ENCODE results near the gene COL5A1. TPM values are rescaled to one million over a fixed set of nuclear protein-coding genes. Genes with fewer than 3 reads are reported as not detected.
"Not testable (repeated sequence)": the region's sequence is repeated elsewhere in the genome, so short reads cannot be mapped to it uniquely, and the experiment has no call there.

Gene COL5A1
- polyA plus RNA-seq, 3 donors, result 87.5 to 116 (median 111) TPM

DNA sequence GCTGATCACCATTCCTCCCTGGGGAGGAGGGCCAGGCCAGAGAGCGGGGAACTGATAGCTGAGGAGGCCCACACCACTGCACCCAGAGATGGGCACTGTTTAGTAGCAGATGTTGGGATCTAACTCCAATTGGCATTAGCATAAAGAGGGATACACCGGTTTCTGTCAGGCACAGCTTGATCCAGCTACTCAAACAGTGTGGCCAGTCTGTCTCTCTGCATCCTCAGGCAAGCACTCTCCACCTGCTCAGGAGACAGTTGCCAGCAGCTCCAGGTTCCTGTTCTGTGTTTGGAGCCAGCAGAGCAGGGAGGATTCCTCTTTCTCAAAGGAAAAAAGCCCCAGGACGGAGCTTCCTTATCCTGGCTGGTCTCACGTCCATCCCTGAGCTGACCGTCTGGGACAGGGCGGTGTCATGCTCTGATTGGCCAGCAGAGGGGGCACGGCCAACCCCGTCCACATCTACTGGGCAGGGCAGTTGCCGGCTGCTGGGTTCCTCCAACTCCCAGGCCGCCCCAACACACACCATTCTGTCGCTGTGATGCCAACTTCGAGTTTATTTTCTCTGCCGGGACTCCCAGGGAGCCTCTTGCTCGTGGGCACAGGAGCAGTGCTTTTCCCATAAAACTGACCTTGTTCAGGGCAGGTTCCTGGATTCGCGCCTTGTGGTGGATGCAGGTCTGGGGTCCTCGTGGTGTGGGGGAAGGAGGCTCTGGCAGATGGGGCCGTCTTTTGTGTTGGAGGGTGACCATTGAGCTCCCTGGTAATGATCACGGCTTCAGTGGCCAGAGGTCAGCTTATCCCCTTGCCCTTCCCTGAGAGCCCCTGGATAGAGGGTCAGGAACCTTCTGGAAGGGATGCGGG, 47.9 kb downstream of the COL5A1 start:
- DNase-seq, result no peak

DNA sequence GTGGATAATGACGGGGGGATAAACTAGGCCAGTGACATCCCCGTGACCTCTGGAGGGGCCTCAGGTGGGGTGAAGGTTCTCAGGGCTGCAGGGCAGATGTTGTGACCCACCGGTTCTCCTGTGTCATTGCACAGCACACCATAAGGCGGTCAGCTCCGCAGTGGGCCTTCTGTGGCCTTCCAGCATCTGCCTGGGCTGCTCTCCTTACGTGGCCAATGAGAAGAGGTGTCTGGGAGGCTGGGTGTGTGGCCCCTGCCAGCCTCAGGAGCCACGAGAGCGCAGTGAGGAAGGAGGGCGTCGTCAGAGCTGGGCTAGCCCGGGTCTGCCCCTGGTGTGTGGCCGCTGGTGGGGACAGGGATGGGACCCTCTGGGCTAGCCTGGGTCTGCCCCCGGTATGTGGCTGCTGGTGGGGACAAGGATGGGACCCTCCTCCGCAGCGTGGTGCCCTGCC, 48.7 kb downstream of the COL5A1 start:
- DNase-seq, result no peak

- DNase-seq, result no peak
Measured at GRCh38 chr9:134690946-134691694, 49.5 kb downstream of the COL5A1 start.

DNA sequence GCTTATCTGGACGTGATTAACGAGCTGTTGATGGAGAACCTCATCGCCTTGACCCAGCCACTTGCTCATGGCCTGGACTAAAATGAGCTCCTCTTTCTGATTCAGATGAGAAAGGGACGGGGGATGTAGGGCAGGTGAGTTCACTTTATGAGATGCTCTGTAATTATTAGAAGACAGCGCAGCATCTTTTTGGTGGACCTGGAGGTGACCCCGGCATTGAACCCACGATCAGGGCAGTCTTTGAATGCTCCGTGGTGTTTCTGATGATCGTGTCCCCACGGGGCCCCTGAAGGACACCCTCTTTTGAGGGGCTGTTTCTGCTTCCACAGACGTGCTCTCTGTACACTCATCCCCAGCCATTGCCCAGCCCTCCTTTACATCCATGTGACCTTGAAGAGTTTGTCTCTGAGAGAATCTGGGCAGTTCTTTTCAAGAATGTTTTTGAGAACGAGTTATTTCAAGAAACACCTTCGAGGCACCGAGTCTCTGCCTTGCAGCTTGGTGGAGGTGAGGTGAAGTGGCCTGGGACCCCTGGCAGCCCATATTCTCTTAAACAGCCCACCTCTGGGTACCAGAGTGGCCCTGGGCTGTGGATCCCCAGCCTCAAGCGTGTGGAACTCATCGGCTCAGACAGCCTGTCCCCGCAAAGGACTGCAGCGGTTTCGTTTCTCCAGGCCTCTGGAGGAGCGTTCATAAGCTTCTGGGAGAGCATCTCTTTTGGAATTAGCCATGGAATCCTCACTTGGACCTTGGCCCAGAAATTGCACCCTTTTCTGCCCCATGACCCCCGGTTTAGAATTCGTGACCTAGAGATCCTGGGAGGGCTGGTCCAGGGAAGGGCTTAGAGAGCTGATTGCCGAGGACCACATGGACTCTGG, 50.3 kb downstream of the COL5A1 start:
- no peak for DNase-seq

DNA sequence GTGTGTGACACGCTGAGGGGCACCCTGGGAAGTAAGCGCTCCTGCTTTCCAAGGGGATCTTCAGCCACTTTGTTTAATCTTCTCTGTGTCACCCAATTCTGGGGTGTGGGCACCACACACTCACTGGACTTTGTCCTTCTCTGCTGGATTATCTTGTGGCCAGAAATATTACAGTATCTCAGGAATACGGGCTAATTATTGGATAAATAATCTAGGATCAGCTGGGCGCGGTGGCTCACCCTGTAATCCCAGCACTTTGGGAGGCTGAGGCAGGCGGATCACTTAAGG, 50.9 kb downstream of the COL5A1 start:
- no peak for DNase-seq

GRCh38 chr9:134693011-134693410, 51.4 kb downstream of the COL5A1 start:
- no peak for DNase-seq

DNA sequence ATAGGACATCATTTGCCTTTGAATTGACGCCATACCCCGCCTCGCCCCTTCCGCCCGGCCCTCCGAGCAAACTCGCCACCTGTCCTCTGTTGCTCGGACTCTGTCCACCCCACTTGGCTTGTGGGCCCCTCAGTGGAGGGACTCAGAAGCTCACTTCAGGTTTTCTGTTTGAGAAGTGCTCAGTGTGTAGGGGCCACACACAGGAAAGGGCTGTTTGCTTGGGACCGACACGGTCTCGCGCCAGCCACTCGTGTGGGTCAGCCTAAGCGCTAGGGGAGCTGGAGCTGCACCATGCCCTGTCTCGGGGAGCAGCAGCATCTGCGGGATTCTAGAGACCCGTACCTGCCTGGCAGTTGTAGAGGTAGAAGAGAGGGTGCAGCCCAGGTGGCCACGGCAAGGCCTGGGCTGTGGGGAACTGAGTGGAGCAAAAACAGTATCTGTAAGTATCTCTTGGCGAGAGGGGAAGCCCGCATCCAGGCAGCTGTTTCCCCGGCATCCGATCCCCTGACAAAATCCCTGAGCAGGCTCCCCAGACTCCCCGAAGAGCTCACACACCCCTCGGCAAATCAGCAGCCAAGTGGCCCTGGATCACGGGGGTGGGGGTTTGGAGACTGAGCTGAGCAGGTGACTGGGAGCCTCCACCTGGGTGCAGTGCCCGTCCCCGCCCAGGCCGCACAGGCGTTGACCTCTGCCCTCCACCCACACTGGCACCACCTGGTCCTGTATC, 52.2 kb downstream of the COL5A1 start:
- DNase-seq, result no peak

- no peak for DNase-seq
Measured at GRCh38 chr9:134694368-134694665, 52.7 kb downstream of the COL5A1 start.

GRCh38 chr9:134694714-134695113, 53.1 kb downstream of the COL5A1 start:
- no peak for DNase-seq

GRCh38 chr9:134695144-134695543, 53.5 kb downstream of the COL5A1 start:
- no peak for DNase-seq

DNA sequence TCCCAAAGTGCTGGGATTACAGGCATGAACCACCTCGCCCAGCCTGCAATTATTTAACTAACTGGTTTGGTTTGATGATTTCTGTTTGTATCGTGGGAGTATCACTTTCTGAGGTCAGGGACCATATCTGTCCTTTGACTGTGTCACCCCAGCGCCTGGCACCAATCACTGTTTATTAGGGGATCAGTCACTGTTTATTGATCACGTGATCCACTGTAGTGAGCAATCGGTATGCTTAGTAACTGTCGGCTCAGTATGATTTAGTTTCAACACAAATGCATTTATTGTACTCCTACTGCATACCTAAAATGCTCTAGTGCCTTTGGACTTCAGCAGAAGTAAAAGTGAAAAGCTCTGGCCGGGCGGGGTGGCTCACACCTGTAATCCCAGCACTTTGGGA, 54.8 kb downstream of the COL5A1 start:
- DNase-seq, result no peak

DNA sequence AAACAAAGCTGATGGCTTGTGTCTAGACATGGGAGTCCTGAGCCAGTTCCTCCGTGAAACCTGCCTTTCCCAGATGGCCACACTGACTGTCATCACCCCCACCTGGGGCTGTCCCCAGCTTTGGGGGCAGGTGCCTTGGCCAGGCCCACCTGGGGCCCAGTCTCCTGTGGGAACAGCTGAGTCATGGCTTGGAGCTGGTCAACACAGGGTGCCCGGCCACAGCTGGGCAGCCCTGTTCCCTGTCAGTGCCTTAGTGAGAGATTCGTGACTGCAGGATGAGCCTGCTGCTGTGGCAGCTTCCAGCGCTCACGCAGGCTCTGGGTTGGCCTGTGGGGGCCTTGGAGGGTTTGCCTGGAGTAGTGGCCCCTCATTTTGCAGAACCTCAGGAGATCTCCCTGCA, 56.5 kb downstream of the COL5A1 start:
- no peak for DNase-seq

- DNase-seq, result no peak
Measured at GRCh38 chr9:134698587-134699342, 57.2 kb downstream of the COL5A1 start.

DNA sequence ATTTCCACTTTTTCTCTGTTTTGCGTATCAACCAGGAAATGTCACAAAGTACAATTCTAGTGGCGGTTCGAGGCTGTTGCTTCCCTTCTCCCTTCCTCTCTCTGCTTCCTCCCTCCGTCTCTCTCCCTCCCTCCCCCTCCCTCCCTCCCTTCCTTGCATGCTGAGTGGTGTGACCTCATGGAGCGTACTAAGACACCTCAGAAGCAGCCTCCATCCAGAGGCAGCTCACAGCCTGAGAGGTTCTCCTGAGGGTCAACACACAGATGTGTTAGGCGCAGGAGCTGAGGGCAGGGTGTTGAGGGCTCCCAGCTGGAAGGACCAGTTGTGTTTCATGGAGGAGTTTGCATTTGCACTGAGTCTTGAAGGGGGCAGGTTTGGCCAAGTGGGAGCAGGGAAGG, 57.7 kb downstream of the COL5A1 start:
- no peak for DNase-seq

DNA sequence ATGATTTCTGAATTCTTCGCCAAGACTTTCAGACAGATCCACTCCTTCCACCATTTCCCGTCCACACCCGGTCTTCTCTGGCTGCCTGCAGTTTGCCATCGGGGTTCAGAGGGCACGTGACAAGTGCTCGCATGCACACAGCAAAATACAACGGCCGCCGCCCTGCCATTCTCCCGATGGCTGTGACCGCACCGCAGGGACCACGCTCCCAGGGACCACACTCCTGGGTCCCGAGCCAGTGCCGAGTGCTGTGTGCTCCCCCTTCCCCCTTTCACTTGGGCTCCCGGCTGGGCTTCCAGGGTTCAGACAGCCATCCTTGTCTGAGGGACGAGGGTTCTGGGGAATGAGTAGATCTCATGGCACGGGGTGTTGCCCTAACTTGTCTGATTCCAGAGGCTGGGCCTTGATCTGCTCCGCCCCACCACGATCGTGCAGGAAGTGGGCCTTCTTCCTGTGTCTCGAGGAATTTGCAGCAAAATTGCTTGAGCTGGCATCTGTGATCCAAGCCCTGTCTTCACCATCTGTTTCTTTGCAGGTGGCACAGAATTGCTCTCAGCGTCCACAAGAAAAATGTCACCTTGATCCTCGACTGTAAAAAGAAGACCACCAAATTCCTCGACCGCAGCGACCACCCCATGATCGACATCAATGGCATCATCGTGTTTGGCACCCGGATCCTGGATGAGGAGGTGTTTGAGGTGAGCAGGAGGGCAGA, 59.2 kb downstream of the COL5A1 start:
- no peak for DNase-seq

DNA sequence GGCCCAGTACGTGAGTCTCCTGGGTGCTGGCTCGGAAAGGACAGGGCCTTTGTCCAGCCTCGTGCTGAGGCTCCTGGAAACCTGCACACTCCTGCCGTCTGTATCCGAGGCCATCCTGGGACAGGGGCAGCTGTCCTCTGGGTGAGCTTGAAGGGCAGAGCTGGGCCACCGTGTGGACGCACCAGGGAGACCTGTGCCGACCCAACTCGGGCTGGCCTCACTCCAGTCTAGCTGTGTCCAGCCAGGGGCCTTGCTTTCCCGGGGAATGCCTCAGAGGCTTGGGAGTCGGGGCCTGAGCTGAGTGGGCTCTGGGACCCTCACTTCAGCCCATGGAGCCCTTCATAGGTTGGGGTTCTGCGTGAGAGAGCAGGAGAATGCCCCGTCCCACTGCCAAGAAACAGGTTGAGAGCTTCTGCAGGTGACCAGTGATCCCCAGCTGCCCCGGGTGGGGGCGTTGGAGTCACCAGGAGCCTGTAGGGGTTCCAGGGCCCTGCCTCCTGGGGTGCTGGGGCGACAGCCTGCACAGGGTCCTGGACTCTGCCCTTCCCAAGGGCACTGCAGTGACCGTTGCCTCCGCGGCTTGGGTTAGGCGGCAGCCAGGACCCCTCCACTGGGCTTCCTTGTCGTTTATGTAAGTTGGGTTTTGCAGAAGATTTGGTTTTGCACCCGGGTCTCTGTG, 60.1 kb downstream of the COL5A1 start:
- no peak for DNase-seq

GRCh38 chr9:134702291-134702690, 60.7 kb downstream of the COL5A1 start:
- no peak for DNase-seq

DNA sequence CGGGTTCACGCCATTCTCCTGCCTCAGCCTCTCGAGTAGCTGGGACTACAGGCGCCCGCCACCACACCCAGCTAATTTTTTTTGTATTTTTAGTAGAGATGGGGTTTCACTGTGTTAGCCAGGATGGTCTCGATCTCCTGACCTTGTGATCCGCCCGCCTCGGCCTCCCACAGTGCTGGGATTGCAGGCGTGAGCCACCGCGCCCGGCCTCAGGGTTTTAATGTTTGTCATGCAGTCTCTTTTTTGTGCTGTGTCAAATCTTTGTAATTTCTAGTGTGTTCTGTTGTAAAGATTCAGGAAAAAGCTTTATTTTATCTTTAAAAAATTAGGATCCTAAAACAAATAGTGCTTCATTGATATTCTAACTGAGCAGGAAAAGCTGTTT, 62.1 kb downstream of the COL5A1 start:
- DNase-seq, result not testable (repeated sequence)

DNA sequence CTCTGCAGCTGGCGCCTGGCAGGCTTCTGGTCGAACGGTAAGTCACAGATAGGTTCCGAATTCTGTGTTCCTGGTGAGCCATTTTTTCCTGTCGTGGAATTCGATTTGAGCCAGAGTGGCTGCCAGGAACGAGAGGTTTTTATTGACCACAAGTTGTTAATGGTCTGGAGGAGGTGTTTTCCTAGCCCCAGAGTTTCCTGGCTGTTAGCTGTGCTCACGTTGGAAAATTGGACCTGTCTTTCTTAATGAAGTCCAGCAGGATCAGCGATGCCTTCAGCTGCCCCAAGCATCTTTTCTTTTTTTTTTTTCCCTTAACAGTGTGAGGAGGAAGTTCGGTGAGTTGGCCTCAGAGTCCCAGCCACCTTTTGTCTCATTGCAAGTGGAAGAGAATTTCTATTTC, 62.9 kb downstream of the COL5A1 start:
- DNase-seq, result no peak

DNA sequence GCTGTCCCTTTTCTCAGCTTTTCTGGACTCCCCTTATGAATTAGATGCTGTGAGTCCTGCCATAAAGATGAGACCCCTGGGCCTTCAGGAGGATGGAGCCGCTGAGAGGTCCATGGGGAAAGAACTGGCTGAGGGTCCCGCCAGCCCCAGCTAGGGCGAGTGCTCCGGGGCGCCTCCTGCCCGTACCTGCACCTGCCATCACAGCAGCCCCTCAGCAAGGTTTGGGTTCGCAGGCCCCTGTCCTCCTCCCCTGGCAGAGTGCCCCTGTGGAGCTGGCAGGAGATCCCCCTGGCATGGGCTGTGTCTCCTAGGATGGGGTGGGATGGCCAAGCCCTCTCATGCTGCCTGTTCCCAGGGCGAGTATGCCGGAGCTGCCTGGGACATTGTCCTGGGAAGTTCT, 64.2 kb downstream of the COL5A1 start:
- no peak for DNase-seq

Data from renal pelvis (tissue), 4 donors.